GM19455 (cell line): Measurements from ENCODE around the gene NKAIN1.
"Not testable (repeated sequence)": the region's sequence is repeated elsewhere in the genome, so short reads cannot be mapped to it uniquely, and the experiment has no call there.

Experiments
- ATAC-seq: cut with Tn5 transposase; IDR thresholded peaks from one replicate; pipeline ENCODE4 v1.9.1; 2021; ENCODE audit not compliant: unreplicated experiment

Gene NKAIN1

GRCh38 chr1:31198150-31198549, 41.5 kb downstream of the NKAIN1 start:
- no peak for ATAC-seq

- ATAC-seq, result no peak
Observed at GRCh38 chr1:31196685-31197084, 43.0 kb downstream of the NKAIN1 start.

- ATAC-seq, result not testable (repeated sequence)
Observed at GRCh38 chr1:31195267-31195666, 44.4 kb downstream of the NKAIN1 start.

GRCh38 chr1:31193729-31194128, 46.0 kb downstream of the NKAIN1 start:
- ATAC-seq, result no peak

GRCh38 chr1:31191281-31191680, 48.4 kb downstream of the NKAIN1 start:
- no peak for ATAC-seq

- ATAC-seq, result no peak
Observed at GRCh38 chr1:31189696-31190674, 49.7 kb downstream of the NKAIN1 start.

- ATAC-seq, result no peak
Observed at GRCh38 chr1:31183927-31184554, 55.6 kb downstream of the NKAIN1 start.

GRCh38 chr1:31183126-31183525, 56.6 kb downstream of the NKAIN1 start:
- ATAC-seq, result no peak

- no peak for ATAC-seq
Observed at GRCh38 chr1:31182352-31182751, 57.3 kb downstream of the NKAIN1 start.

- ATAC-seq, result no peak
Observed at GRCh38 chr1:31181515-31182343, 58.0 kb downstream of the NKAIN1 start.

- ATAC-seq, result no peak
Observed at GRCh38 chr1:31180338-31180737, 59.3 kb downstream of the NKAIN1 start.

GRCh38 chr1:31176291-31176690, 63.4 kb downstream of the NKAIN1 start:
- not testable (repeated sequence) for ATAC-seq

- ATAC-seq, result no peak
Observed at GRCh38 chr1:31170486-31170735, 69.3 kb downstream of the NKAIN1 start.

GRCh38 chr1:31166462-31166861, 73.2 kb downstream of the NKAIN1 start:
- ATAC-seq, result no peak

GRCh38 chr1:31164291-31164690, 75.4 kb downstream of the NKAIN1 start:
- ATAC-seq, result no peak

GRCh38 chr1:31163866-31164265, 75.8 kb downstream of the NKAIN1 start:
- ATAC-seq, result no peak

- no peak for ATAC-seq
Observed at GRCh38 chr1:31161571-31161970, 78.1 kb downstream of the NKAIN1 start.

GRCh38 chr1:31159869-31160611, 79.6 kb downstream of the NKAIN1 start:
- no peak for ATAC-seq

- no peak for ATAC-seq
Observed at GRCh38 chr1:31159323-31159722, 80.4 kb downstream of the NKAIN1 start.

GRCh38 chr1:31155216-31155806, 84.4 kb downstream of the NKAIN1 start:
- ATAC-seq, result peak; percentile 63
